Mammary epithelial cell (primary cell): ENCODE measurements around the gene NR1H3.

Experiments used
- EZH2 ChIP-seq: IDR thresholded peaks from 2 replicates; pipeline ENCODE4 v1.6.1; 2012; ENCODE audit warnings: low read length, inconsistent platforms, borderline replicate concordance
- TF ChIP-seq, protein P1 (sequence below), 2 donors: IDR thresholded peaks in 1 of 2; conservative IDR thresholded peaks in 1 of 2; 2 replicates each; pipeline ENCODE4 v1.5.1; 2011 to 2012; ENCODE audit warnings: inconsistent platforms in 2 of 2, low read length in 2 of 2, mild to moderate bottlenecking in 2 of 2, control low read depth in 1 of 2, low read depth in 1 of 2; ENCODE audit not compliant: insufficient read depth in 1 of 2; ENCODE audit errors: extremely low read depth in 1 of 2

GRCh38 chr11:47239852-47240251 is 17.9 kb upstream of the NR1H3 start:
- TF ChIP-seq EZH2, result no peak
- TF ChIP-seq, protein P1, sequence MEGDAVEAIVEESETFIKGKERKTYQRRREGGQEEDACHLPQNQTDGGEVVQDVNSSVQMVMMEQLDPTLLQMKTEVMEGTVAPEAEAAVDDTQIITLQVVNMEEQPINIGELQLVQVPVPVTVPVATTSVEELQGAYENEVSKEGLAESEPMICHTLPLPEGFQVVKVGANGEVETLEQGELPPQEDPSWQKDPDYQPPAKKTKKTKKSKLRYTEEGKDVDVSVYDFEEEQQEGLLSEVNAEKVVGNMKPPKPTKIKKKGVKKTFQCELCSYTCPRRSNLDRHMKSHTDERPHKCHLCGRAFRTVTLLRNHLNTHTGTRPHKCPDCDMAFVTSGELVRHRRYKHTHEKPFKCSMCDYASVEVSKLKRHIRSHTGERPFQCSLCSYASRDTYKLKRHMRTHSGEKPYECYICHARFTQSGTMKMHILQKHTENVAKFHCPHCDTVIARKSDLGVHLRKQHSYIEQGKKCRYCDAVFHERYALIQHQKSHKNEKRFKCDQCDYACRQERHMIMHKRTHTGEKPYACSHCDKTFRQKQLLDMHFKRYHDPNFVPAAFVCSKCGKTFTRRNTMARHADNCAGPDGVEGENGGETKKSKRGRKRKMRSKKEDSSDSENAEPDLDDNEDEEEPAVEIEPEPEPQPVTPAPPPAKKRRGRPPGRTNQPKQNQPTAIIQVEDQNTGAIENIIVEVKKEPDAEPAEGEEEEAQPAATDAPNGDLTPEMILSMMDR (conservative IDR thresholded peaks at IDR 0.05 in 1 of 2, IDR thresholded peaks at IDR 0.05 in 1 of 2; ENCODE audit: extremely low read depth in 1 of 2, insufficient read depth in 1 of 2, low read depth in 1 of 2, low read length in 2 of 2), result no peak
